Cerebellar cortex (tissue), 1 donor: ENCODE data around the gene BTG2.
A peak's percentile ranks its signal among the peaks of the same experiment; 100 is the strongest.

Experiments used
- DNase-seq: peaks from one replicate; pipeline ENCODE4 v3.0.0-alpha.2; 2015; ENCODE audit warnings: low spot score

BTG2 gene

GRCh38 chr1:203276916-203277545 lies 28.3 kb upstream of the BTG2 start:
- DNase-seq, result no peak

- DNase-seq, result peak; percentile 90
Measured at GRCh38 chr1:203278082-203278884, 27.0 kb upstream of the BTG2 start.

- no peak for DNase-seq
Measured at GRCh38 chr1:203278885-203279406, 26.4 kb upstream of the BTG2 start.

- no peak for DNase-seq
Measured at GRCh38 chr1:203280061-203280460, 25.3 kb upstream of the BTG2 start.

- DNase-seq, result no peak
Measured at GRCh38 chr1:203281033-203281432, 24.3 kb upstream of the BTG2 start.

- no peak for DNase-seq
Measured at GRCh38 chr1:203281851-203282661, 23.3 kb upstream of the BTG2 start.

- peak; percentile 74 for DNase-seq
Measured at GRCh38 chr1:203282720-203283542, 22.4 kb upstream of the BTG2 start.

- no peak for DNase-seq
Measured at GRCh38 chr1:203283597-203283996, 21.7 kb upstream of the BTG2 start.

GRCh38 chr1:203284411-203285123 lies 20.8 kb upstream of the BTG2 start:
- no peak for DNase-seq

GRCh38 chr1:203286161-203286984 lies 18.9 kb upstream of the BTG2 start:
- peak; percentile 77 for DNase-seq

- DNase-seq, result no peak
Measured at GRCh38 chr1:203287109-203287893, 18.0 kb upstream of the BTG2 start.

- no peak for DNase-seq
Measured at GRCh38 chr1:203287898-203288297, 17.4 kb upstream of the BTG2 start.

- DNase-seq, result no peak
Measured at GRCh38 chr1:203288400-203288799, 16.9 kb upstream of the BTG2 start.

GRCh38 chr1:203289281-203289981 lies 15.9 kb upstream of the BTG2 start:
- DNase-seq, result no peak

GRCh38 chr1:203289982-203290260 lies 15.4 kb upstream of the BTG2 start:
- DNase-seq, result no peak

- DNase-seq, result peak; percentile 85
Measured at GRCh38 chr1:203290261-203291089, 14.8 kb upstream of the BTG2 start.

- no peak for DNase-seq
Measured at GRCh38 chr1:203291201-203292096, 13.9 kb upstream of the BTG2 start.
